CD4-positive, alpha-beta T cell (primary cell): ENCODE data around the gene EEF1A2. TPM values are rescaled to one million over a fixed set of nuclear protein-coding genes. Genes with fewer than 3 reads are reported as not detected.

Experiments used
- ATAC-seq: fragments of 200-7000 bp; cut with Tn5 transposase; one replicate; pipeline ENCODE4 v1.10.0; 2022; ENCODE audit warnings: mild to moderate bottlenecking; ENCODE audit not compliant: poor library complexity
- CTCF ChIA-PET: fragments of 350-600 bp; sonication (Branson Sonifier 250); formaldehyde crosslinking; loops from one replicate; lab custom pipeline; 2021; ENCODE audit warnings: antibody characterized with exemption, inconsistent platforms; lab: Charles Lee
- POLR2A ChIA-PET: fragments of 350-600 bp; sonication (Branson Sonifier 250); formaldehyde crosslinking; loops from one replicate; lab custom pipeline; 2021; ENCODE audit warnings: antibody characterized with exemption, inconsistent platforms; lab: Charles Lee
- DNase-seq, 14 experiments: peaks; one replicate each; pipeline ENCODE4 v3.0.0-alpha.2; 2013 to 2020; ENCODE audit warnings: mixed read lengths in 2 of 14
- H3K27ac ChIP-seq, 2 donors: one replicate each; pipeline versions ENCODE4 v1.5.1 to v1.7.0; 2013; ENCODE audit warnings: low read length in 2 of 2, low read depth in 1 of 2, mild to moderate bottlenecking in 1 of 2
- H3K27me3 ChIP-seq, 2 experiments: 1 replicate in 1 of 2; 2 replicates in 1 of 2; pipeline versions ENCODE4 v1.6.1 to v1.7.0; 2013; ENCODE audit warnings: low read length in 2 of 2, control low read depth in 1 of 2, mild to moderate bottlenecking in 1 of 2, moderate library complexity in 1 of 2; ENCODE audit not compliant: insufficient read depth in 2 of 2, control insufficient read depth in 1 of 2
- H3K36me3 ChIP-seq: one replicate; pipeline ENCODE4 v1.6.1; 2013; ENCODE audit warnings: low read length, control low read depth; ENCODE audit not compliant: insufficient read depth
- H3K4me1 ChIP-seq: one replicate; pipeline ENCODE4 v1.6.1; 2013; ENCODE audit warnings: low read length, control low read depth; ENCODE audit not compliant: insufficient read depth
- H3K4me3 ChIP-seq: one replicate; pipeline ENCODE4 v1.5.1; 2013; ENCODE audit warnings: mild to moderate bottlenecking, low read length, moderate library complexity
- H3K9me3 ChIP-seq, 2 experiments: 1 replicate in 1 of 2; 2 replicates in 1 of 2; pipeline versions ENCODE4 v1.6.1 to v1.7.0; 2013; ENCODE audit warnings: low read length in 2 of 2, mild to moderate bottlenecking in 2 of 2, control low read depth in 1 of 2, moderate library complexity in 1 of 2; ENCODE audit not compliant: control insufficient read depth in 1 of 2, insufficient read depth in 1 of 2
- H3K27ac Mint-ChIP-seq: one replicate; pipeline ENCODE4 v1.8.0; 2020; ENCODE audit warnings: mixed read lengths
- H3K27me3 Mint-ChIP-seq: one replicate; pipeline ENCODE4 v1.8.0; 2021; ENCODE audit warnings: mixed read lengths
- H3K36me3 Mint-ChIP-seq: one replicate; pipeline ENCODE4 v1.8.0; 2021; ENCODE audit warnings: low read depth, mixed read lengths
- H3K4me1 Mint-ChIP-seq: one replicate; pipeline ENCODE4 v1.8.0; 2021; ENCODE audit warnings: low read depth, mixed read lengths
- H3K4me3 Mint-ChIP-seq: one replicate; pipeline ENCODE4 v1.8.0; 2020; ENCODE audit warnings: mild to moderate bottlenecking, mixed read lengths
- H3K9me3 Mint-ChIP-seq: one replicate; pipeline ENCODE4 v1.8.0; 2020; ENCODE audit warnings: mixed read lengths
- intact Hi-C, 2 experiments: fragments of 100-400 bp; cut with DNase I in 1 of 2; cut with micrococcal nuclease in 1 of 2; formaldehyde crosslinking; loops; one replicate each; pipeline versions ENCODE4 v1.15.1 to v1.9.0; 2023 to 2025; cut with DNase I, micrococcal nuclease
- total RNA-seq, 174 experiments: library from RNA in 2 of 174; stranded (reverse) in 2 of 174; gene quantifications; one replicate each; pipeline ENCODE4 v1.2.3 and lab custom pipeline; 2021 to 2026
- TF ChIP-seq, protein P1 (sequence below): fragments of 200-600 bp; IDR thresholded peaks from one replicate; pipeline ENCODE4 v1.8.0; 2022; ENCODE audit warnings: antibody characterized with exemption, mild to moderate bottlenecking

The EEF1A2 gene
- total RNA-seq, 2 experiments from 2014 or later, result 0.92 to 1.1 TPM

DNA sequence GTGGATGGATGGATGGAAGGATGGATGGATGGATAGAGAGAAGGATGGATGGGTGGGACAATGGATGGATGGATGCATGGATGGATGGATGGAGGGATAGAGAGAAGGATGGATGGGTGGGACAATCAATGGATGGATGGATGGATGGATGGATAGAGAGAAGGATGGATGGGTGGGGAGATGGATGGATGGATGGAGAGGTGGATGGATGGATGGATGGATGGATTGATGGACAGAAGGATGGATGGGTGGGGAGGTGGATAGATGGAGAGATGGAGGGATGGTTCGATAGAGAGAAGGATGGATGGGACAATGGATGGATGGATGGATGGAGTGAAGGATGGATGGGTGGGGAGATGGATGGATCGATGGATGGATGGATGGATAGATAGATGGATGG lies 6.4 kb downstream of the EEF1A2 start:
- Mint-ChIP-seq H3K9me3 (no peaks in the 10 kb centered on the region), H3K4me1 (peaks cover 5% of the 10 kb centered on the region), H3K36me3 (no peaks in the 10 kb centered on the region), H3K27me3 (peaks cover 32% of the 10 kb centered on the region), H3K27ac (no peak overlapping the region), H3K4me3 (no peak overlapping the region)
- TF ChIP-seq, protein P1, sequence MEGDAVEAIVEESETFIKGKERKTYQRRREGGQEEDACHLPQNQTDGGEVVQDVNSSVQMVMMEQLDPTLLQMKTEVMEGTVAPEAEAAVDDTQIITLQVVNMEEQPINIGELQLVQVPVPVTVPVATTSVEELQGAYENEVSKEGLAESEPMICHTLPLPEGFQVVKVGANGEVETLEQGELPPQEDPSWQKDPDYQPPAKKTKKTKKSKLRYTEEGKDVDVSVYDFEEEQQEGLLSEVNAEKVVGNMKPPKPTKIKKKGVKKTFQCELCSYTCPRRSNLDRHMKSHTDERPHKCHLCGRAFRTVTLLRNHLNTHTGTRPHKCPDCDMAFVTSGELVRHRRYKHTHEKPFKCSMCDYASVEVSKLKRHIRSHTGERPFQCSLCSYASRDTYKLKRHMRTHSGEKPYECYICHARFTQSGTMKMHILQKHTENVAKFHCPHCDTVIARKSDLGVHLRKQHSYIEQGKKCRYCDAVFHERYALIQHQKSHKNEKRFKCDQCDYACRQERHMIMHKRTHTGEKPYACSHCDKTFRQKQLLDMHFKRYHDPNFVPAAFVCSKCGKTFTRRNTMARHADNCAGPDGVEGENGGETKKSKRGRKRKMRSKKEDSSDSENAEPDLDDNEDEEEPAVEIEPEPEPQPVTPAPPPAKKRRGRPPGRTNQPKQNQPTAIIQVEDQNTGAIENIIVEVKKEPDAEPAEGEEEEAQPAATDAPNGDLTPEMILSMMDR, result no peak
- Histone ChIP-seq H3K4me3 (no peak overlapping the region), H3K4me1 (peaks cover 13% of the 10 kb centered on the region), H3K27ac (no peak overlapping the region), H3K36me3 (no peaks in the 10 kb centered on the region), H3K27me3 (peaks cover 28 to 32% of the 10 kb centered on the region in 2 experiments), H3K9me3 (peaks cover 0 to 15% of the 10 kb centered on the region in 2 experiments)
- ChIA-PET POLR2A (no interaction called here), CTCF (no interaction called here)
- DNase-seq (no peak), ATAC-seq (no peak)
- intact Hi-C loops, result no loop called here

DNA sequence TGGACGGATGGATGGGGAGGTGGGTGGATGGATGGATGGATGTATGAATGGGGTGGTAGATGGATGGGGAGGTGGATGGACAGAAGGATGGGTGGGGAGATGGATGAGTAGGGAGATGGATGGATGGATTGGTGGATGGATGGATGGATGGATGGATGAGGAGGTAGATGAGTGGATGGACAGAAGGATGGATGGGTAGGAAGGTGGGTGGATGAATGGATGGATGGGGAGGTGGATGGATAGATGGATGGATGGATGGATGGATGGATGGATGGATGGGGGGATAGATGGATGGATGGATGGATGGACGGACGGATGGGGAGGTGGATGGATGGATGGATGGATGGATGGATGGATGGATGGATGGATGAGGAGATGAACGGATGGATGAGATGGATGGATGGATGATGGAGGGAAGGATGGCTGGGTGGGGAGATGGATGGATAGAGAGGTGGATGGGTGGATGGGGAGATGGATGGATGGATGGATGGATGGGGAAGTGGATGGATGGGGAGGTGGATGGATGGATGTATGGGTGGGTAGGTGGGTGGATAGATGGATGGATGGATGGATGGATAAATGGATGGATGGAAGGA lies 7.2 kb downstream of the EEF1A2 start:
- H3K9me3 ChIP-seq, result peaks cover 0 to 16% of the 10 kb centered on the region in 2 experiments
- H3K4me1 ChIP-seq, result peaks cover 12% of the 10 kb centered on the region
- CTCF ChIA-PET, result no interaction called here
- peaks cover 25 to 31% of the 10 kb centered on the region in 2 experiments for H3K27me3 ChIP-seq
- no peak overlapping the region for H3K27ac ChIP-seq
- TF ChIP-seq, protein P1, result no peak
- ATAC-seq (no peak), DNase-seq (no peak)
- Mint-ChIP-seq H3K27me3 (peaks cover 24% of the 10 kb centered on the region), H3K4me1 (peaks cover under 1% of the 10 kb centered on the region), H3K36me3 (no peaks in the 10 kb centered on the region), H3K4me3 (no peak overlapping the region), H3K9me3 (no peaks in the 10 kb centered on the region), H3K27ac (no peak overlapping the region)
- intact Hi-C loops, result no loop called here
- POLR2A ChIA-PET, result no interaction called here
- H3K4me3 ChIP-seq, result no peak overlapping the region
- H3K36me3 ChIP-seq, result no peaks in the 10 kb centered on the region

DNA sequence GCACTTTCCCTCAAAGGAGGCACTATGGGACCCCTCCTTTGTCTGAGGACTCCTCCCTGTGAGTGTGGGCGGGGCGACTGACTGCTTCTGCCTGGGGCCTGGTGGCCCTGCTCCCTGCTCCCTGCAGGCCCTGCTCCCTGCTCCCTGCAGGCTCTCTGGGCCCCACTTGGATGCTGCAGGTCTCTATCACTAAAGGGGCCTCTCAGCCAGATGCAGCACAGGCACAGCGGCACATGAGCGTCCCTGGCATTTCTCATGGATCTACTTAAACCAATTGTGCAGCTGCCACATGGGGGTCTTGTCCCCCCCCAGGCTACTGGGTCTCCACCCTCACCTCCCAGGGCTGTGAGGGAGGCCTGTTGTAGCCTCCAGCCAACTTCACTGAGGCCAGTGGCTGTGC lies 7.8 kb downstream of the EEF1A2 start:
- ATAC-seq (no peak), DNase-seq (no peak)
- Histone ChIP-seq H3K4me1 (peaks cover 6% of the 10 kb centered on the region), H3K9me3 (peaks cover 0 to 22% of the 10 kb centered on the region in 2 experiments), H3K36me3 (no peaks in the 10 kb centered on the region), H3K4me3 (no peak overlapping the region), H3K27ac (no peak overlapping the region), H3K27me3 (peaks cover 20 to 30% of the 10 kb centered on the region in 2 experiments)
- CTCF ChIA-PET, result no interaction called here
- TF ChIP-seq, protein P1, result no peak
- POLR2A ChIA-PET, result no interaction called here
- Mint-ChIP-seq H3K9me3 (no peaks in the 10 kb centered on the region), H3K27ac (no peak overlapping the region), H3K27me3 (peaks cover 26% of the 10 kb centered on the region), H3K36me3 (no peaks in the 10 kb centered on the region), H3K4me1 (no peaks in the 10 kb centered on the region), H3K4me3 (no peak overlapping the region)
- intact Hi-C loops, result no loop called here
